IgD-negative memory B cell (primary cell): ENCODE results near the gene APPL2. TPM values are rescaled to one million over a fixed set of nuclear protein-coding genes. Genes with fewer than 3 reads are reported as not detected.

Experiments
- H3K27ac Mint-ChIP-seq, 3 donors: one replicate each; pipeline ENCODE4 v1.8.0; 2020 to 2022; ENCODE audit warnings: mild to moderate bottlenecking in 3 of 3, mixed read lengths in 3 of 3, moderate library complexity in 1 of 3
- H3K27me3 Mint-ChIP-seq: one replicate; pipeline ENCODE4 v1.8.0; 2021; ENCODE audit warnings: mixed read lengths
- H3K36me3 Mint-ChIP-seq: one replicate; pipeline ENCODE4 v1.8.0; 2020; ENCODE audit warnings: mild to moderate bottlenecking, mixed read lengths
- H3K4me1 Mint-ChIP-seq, 3 donors: one replicate each; pipeline ENCODE4 v1.8.0; 2020 to 2022; ENCODE audit warnings: mixed read lengths in 3 of 3, mild to moderate bottlenecking in 1 of 3
- H3K4me3 Mint-ChIP-seq, 4 donors: one replicate each; pipeline ENCODE4 v1.8.0; 2020 to 2022; ENCODE audit warnings: mild to moderate bottlenecking in 4 of 4, mixed read lengths in 4 of 4, moderate library complexity in 3 of 4
- H3K9me3 Mint-ChIP-seq, 3 donors: one replicate each; pipeline ENCODE4 v1.8.0; 2020 to 2021; ENCODE audit warnings: mixed read lengths in 3 of 3, mild to moderate bottlenecking in 1 of 3
- polyA plus RNA-seq: library from polyadenylated mRNA; unstranded; fragments of 300-500 nt; fragmentation: Illumina TruSeq; gene quantifications from one replicate; pipeline ENCODE4 v1.2.3, GENCODE V29; 2021

Gene APPL2
- polyA plus RNA-seq, 1 donor from 2014 or later: 10.0 TPM

DNA sequence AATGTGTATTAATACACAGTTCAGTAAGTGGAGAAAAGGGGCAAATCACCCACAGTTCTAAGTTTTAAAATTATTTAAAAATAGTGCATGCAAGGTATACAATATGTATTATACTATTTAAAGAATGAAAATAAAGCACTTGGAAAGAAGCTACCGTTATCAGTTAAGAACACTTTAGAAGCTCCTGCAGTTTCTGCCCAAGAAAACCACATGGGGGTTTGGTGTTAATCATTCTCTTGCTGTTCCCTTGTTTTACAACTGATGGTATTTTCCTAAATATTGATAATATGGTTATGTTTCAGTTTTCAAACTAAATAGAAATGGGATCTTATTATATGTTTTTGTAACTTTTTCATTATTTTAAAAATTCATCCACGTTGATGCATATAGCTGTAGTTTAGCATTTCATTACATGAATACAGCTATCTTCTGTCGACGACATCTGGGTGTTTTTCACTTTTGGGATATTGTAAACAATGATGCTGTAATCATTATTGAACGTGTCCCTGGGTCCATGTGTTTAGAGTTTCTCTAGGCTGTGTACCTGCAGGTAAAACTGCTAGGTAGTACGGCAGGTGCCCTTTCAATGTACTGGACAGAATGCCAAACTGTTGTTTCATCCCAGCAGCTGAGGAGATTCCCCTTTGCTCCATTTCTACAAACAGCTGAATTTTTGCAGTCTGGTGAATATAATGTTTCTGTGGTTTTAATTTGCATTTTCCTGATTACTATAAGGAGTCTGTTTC, 64.1 kb downstream of the APPL2 start:
- H3K36me3 Mint-ChIP-seq: no peaks in the 10 kb centered on the region
- H3K4me1 Mint-ChIP-seq: peaks cover 2 to 8% (median 6%) of the 10 kb centered on the region in 3 donors
- H3K4me3 Mint-ChIP-seq: no peak overlapping the region
- no peaks in the 10 kb centered on the region for H3K27me3 Mint-ChIP-seq
- peak overlapping the region in 1 of 3 donors; percentile 28 for H3K27ac Mint-ChIP-seq
- no peaks in the 10 kb centered on the region for H3K9me3 Mint-ChIP-seq

DNA sequence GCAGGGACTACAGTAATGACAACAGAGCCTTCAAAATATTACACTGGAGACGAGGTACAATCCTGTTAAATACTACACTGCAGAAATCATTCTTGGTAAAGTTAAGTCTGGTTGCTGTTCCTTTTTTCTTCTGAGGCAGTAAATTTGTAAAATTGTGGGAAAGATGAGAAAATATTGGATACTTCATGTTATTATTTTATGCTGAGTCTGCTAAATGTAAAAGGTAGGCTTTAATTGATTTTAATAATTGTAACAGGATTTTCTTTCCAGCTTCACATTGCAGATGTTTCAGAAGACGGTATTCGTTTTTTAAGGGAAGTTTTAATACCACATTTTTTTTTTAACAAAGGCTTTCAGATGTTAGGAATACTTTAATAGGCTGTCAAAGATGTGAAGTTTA, 65.8 kb downstream of the APPL2 start:
- peaks cover 2 to 9% (median 6%) of the 10 kb centered on the region in 3 donors for H3K4me1 Mint-ChIP-seq
- no peaks in the 10 kb centered on the region for H3K9me3 Mint-ChIP-seq
- H3K27ac Mint-ChIP-seq: peak overlapping the region in 2 of 3 donors; percentile 42 to 49
- H3K4me3 Mint-ChIP-seq: no peak overlapping the region
- H3K36me3 Mint-ChIP-seq: no peaks in the 10 kb centered on the region
- H3K27me3 Mint-ChIP-seq: no peaks in the 10 kb centered on the region

DNA sequence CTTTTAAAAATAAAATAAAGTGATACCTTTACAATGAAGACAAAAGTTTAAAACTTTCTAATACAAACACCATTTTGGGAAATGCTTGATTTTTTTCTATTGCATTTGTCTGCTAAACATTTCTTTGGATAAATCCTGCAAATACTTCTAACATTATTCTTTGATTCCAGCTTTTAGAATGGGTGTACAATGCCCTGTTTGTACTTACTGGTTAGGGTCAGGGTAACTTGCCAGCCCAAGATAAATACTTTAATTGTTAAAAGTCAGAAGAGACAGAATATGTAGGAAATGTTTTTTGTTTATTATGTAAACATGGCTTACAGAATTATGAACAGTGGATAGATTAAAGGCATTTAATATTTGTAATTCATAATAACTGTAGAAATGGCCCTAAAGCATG, 68.0 kb downstream of the APPL2 start:
- Mint-ChIP-seq H3K4me1 (peaks cover 2 to 12% (median 6%) of the 10 kb centered on the region in 3 donors), H3K27ac (no peak overlapping the region), H3K27me3 (no peaks in the 10 kb centered on the region), H3K36me3 (no peaks in the 10 kb centered on the region), H3K4me3 (no peak overlapping the region), H3K9me3 (no peaks in the 10 kb centered on the region)

DNA sequence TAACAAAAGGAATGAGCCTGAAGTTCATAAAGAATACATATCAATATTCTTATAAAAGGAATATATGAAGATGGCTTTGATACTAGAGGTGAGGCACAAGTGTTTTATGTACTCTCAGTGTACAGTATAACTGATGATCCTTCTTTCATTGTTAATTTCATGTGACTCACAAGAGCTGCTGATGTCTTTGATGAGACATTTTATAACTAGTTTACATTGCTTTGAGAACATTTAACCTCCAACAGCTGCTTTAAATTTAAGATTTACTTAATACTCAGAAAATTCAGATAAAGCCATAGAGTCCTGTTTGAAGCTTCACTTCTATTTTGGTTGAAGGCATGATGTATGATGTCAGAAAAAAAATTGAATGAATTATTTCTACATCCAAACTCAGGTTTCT, 68.6 kb downstream of the APPL2 start:
- Mint-ChIP-seq H3K9me3 (no peaks in the 10 kb centered on the region), H3K27ac (no peak overlapping the region), H3K4me1 (peaks cover 2 to 9% (median 6%) of the 10 kb centered on the region in 3 donors), H3K36me3 (peaks cover under 1% of the 10 kb centered on the region), H3K27me3 (no peaks in the 10 kb centered on the region), H3K4me3 (no peak overlapping the region)

DNA sequence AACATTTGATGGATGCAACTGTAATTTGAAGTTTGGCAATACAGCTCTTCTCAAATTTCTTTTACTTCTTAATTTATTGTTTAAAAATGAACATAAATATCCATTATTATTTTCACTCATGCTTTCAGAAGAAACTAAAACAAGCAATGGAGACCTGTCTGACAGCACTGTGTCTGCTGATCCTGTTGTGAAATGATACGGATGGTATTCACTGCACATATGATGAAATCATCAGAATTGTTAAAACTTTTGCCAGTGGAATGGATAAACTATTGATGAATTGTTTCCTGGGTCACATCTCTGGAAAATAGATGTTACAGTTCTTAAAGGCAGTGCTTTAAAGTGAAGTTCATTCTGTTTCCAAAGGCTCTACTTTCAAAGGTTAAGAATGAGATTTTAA, 69.2 kb downstream of the APPL2 start:
- H3K27ac Mint-ChIP-seq: peak overlapping the region in 1 of 3 donors; percentile 16
- peaks cover 0 to 5% (median 1%) of the 10 kb centered on the region in 3 donors for H3K4me1 Mint-ChIP-seq
- H3K9me3 Mint-ChIP-seq: no peaks in the 10 kb centered on the region
- H3K4me3 Mint-ChIP-seq: no peak overlapping the region
- H3K27me3 Mint-ChIP-seq: no peaks in the 10 kb centered on the region
- peaks cover 2% of the 10 kb centered on the region for H3K36me3 Mint-ChIP-seq

DNA sequence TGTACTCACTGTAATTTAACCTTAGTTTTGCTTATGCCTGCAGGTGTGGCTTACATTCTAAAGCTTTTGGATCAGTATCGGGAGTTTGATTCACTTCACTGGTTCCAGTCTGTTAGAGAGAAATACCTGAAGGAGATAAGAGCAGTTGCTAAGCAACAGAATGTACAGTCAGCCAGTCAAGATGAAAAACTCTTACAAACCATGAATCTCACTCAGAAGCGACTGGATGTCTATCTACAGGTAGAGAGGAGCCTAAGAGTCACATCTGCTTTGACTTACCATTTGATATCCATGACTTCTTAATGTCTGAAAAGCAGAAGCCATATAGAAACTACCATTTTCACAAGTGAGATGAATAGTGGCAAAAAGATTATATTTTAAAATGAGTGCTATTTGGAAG, 71.9 kb downstream of the APPL2 start:
- H3K4me3 Mint-ChIP-seq: no peak overlapping the region

DNA sequence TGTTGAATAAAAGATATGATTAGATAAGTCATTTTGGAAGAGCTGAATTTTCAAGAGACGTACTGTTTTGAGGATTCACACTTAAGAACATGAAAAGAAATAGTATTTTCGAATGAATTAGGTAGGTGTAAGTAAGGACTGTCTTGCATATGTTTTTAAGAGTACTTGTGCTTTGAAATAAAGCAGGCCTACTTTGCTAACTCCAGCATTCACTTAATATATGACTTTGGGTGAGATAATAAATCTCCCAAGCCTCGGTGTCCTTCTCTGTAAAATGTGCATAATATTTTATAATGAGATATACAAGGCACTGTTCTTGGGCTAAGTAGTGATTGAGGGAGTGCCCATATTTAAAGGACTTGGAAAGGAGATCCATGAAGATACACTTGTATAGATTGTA, 73.8 kb downstream of the APPL2 start:
- Mint-ChIP-seq H3K36me3 (peaks cover 6% of the 10 kb centered on the region), H3K4me1 (peaks cover 0 to 5% (median 4%) of the 10 kb centered on the region in 3 donors), H3K27ac (no peak overlapping the region), H3K4me3 (no peak overlapping the region), H3K9me3 (no peaks in the 10 kb centered on the region), H3K27me3 (no peaks in the 10 kb centered on the region)

More for the DNA sequence above, 71.9 kb downstream of the APPL2 start:
- H3K27ac Mint-ChIP-seq: no peak overlapping the region
- H3K4me1 Mint-ChIP-seq: peaks cover 0 to 5% (median 4%) of the 10 kb centered on the region in 3 donors
- peaks cover 6% of the 10 kb centered on the region for H3K36me3 Mint-ChIP-seq
- no peaks in the 10 kb centered on the region for H3K9me3 Mint-ChIP-seq
- no peaks in the 10 kb centered on the region for H3K27me3 Mint-ChIP-seq

DNA sequence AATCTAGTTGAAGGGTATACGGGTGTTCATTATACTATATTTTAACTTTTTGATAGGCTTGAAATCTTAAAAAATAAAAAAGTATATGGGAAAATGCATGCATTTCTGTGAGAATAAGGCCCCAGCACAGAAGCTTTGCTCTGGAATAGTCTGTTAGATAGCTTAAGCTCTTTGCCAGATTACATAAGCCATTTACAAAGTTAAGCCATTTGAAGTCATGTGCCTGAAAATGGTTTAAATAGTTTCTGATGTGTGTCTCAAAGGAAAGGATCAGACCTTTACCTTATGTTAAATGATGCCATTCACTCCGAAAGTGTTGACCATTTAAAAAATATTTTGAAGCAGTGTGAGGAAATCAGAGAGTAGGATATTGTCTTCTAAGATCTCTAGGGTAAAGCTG, 77.1 kb downstream of the APPL2 start:
- Mint-ChIP-seq H3K27me3 (no peaks in the 10 kb centered on the region), H3K4me3 (no peak overlapping the region), H3K27ac (no peak overlapping the region), H3K36me3 (peaks cover 9% of the 10 kb centered on the region), H3K9me3 (no peaks in the 10 kb centered on the region), H3K4me1 (peaks cover 1 to 3% (median 3%) of the 10 kb centered on the region in 3 donors)

DNA sequence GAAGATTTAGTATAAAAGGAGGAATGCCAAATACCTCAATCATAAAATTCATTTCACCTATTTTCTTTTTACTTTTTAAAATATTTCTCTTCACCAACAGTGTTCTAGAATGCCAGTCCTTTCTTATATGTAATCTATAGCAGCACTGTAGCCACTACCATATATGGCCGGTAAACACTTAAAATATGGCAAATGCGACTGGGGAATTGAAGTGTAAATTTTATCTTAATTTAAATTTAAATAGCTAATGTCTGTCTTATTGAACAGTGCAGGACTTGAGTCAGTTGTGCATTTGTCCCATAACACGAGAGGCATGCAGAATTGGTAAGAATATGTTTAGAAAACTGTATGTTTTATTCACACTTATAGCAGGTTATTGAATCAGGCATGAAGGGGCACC, 78.4 kb downstream of the APPL2 start:
- Mint-ChIP-seq H3K27ac (no peak overlapping the region), H3K9me3 (no peaks in the 10 kb centered on the region), H3K36me3 (peaks cover 9% of the 10 kb centered on the region)

DNA sequence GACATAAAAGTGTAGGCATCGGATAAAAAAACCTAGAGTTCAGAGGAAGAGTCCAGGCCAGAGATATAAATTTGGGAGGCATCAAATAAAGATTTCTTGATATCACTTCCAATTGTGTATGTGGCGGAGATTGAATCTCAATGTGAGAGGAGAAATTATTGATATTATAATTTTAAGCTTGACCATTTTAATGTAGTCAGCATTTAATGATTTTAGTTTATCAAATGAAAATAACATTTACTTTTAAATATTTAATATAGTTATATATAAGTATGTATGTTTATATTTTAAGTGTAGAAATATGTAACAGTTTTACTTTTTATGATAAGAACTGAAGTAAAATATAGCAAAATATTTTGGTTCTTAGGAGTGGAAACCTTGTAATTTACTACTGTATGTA, 79.7 kb downstream of the APPL2 start:
- no peaks in the 10 kb centered on the region for H3K27me3 Mint-ChIP-seq
- peaks cover 1 to 3% (median 3%) of the 10 kb centered on the region in 3 donors for H3K4me1 Mint-ChIP-seq
- no peaks in the 10 kb centered on the region for H3K9me3 Mint-ChIP-seq
- no peak overlapping the region for H3K4me3 Mint-ChIP-seq
- H3K27ac Mint-ChIP-seq: peak overlapping the region in 1 of 3 donors; percentile 20
- H3K36me3 Mint-ChIP-seq: peaks cover 8% of the 10 kb centered on the region

More for the DNA sequence above, 78.4 kb downstream of the APPL2 start:
- Mint-ChIP-seq H3K4me3 (no peak overlapping the region), H3K27me3 (no peaks in the 10 kb centered on the region), H3K4me1 (peaks cover 1 to 3% (median 3%) of the 10 kb centered on the region in 3 donors)

DNA sequence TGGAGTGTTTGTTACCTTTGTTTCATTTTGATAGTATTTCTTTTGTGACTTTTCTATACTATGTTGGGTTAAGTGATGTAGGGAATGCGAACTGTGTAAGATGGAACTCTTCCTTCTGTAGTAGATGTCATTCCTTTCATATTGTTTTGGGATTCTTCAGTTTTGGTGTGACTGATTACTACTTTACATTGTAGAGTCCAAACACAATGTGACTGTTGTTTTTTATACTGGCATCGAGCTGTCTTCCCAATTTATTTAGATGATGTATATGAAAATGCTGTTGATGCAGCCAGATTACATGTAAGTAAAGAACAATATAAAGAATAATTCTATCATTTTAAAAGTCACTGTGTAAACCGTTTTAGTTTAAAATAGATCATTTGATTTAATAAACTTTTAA, 93.7 kb downstream of the APPL2 start:
- no peaks in the 10 kb centered on the region for H3K27me3 Mint-ChIP-seq
- H3K4me3 Mint-ChIP-seq: no peak overlapping the region
- H3K27ac Mint-ChIP-seq: no peak overlapping the region
- H3K36me3 Mint-ChIP-seq: no peaks in the 10 kb centered on the region
- H3K4me1 Mint-ChIP-seq: peaks cover 1 to 7% (median 2%) of the 10 kb centered on the region in 3 donors
- H3K9me3 Mint-ChIP-seq: no peaks in the 10 kb centered on the region

DNA sequence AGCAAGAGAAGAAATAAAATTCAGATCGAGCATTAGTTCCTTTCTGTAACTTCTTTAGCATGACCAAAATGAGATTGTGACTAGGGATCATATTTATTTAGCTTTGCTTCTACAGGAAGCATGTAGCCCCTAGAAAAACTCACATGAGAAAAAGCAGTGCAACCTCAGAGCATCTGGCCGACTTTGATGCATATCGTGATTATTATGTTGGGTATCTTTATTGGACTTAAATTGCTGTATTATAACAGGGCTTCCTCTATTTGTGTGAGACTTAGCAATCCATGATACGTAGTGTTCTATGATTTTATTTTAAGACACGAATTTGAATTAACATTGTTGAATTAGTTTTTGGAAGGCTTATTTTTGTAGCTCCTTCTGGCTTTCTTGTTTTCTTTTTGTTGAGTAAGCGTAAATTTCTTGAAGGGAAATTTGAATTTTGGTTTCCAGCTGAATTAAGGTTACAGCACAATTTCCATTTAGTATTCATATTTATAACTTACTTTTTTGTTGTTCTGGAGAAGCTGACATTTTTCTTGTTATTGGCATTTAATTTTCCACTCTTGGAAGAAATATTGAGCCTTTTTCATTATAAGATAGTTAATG, 94.6 kb downstream of the APPL2 start:
- no peaks in the 10 kb centered on the region for H3K9me3 Mint-ChIP-seq

DNA sequence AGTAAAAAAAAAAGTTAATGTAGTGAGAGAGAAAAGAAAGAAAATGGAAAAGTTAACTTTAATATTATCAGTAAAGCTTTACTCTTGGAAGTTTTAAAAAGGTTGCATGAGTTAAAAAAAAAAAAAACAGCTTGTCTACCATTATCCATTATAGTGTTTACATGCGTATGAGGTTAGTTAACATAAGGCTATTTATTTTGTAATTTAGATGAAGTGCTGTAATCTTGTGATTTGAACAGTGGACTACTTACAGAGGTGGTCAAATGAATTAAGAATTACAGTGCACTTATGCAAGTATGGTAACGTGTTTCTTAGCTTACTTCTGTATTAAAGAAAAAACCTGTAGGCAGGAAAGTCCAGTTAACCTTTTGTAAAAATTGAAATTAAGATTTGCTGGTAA, 97.7 kb downstream of the APPL2 start:
- H3K27ac Mint-ChIP-seq: no peak overlapping the region
- peaks cover 5 to 24% (median 16%) of the 10 kb centered on the region in 3 donors for H3K4me1 Mint-ChIP-seq
- no peaks in the 10 kb centered on the region for H3K36me3 Mint-ChIP-seq
- no peak overlapping the region for H3K4me3 Mint-ChIP-seq
- H3K27me3 Mint-ChIP-seq: no peaks in the 10 kb centered on the region
- H3K9me3 Mint-ChIP-seq: no peaks in the 10 kb centered on the region

More for the DNA sequence above, 94.6 kb downstream of the APPL2 start:
- no peaks in the 10 kb centered on the region for H3K36me3 Mint-ChIP-seq
- no peak overlapping the region for H3K4me3 Mint-ChIP-seq
- no peaks in the 10 kb centered on the region for H3K27me3 Mint-ChIP-seq
- no peak overlapping the region for H3K27ac Mint-ChIP-seq
- peaks cover 3 to 15% (median 5%) of the 10 kb centered on the region in 3 donors for H3K4me1 Mint-ChIP-seq
